ENCODE measurements around the gene TMEM82. TPM values are rescaled to one million over a fixed set of nuclear protein-coding genes. Genes with fewer than 3 reads are reported as not detected.

The TMEM82 gene
- total RNA-seq, 2 experiments from 2014 or later = not detected

GRCh38 chr1:15733218-15733725, 9.0 kb upstream of the TMEM82 start:
- CTCF ChIA-PET = no interaction called here
- POLR2A ChIA-PET = no interaction called here

- CTCF ChIA-PET = no interaction called here
- POLR2A ChIA-PET = no interaction called here
Measured at GRCh38 chr1:15733726-15734226, 8.5 kb upstream of the TMEM82 start.

- ChIA-PET CTCF (no interaction called here), POLR2A (no interaction called here)
Measured at GRCh38 chr1:15734296-15734695, 8.0 kb upstream of the TMEM82 start.

GRCh38 chr1:15734901-15735300, 7.4 kb upstream of the TMEM82 start:
- POLR2A ChIA-PET = no interaction called here
- CTCF ChIA-PET = no interaction called here

GRCh38 chr1:15735304-15736037, 6.8 kb upstream of the TMEM82 start:
- ChIA-PET CTCF (interaction anchor here (0.6 kb wide), 1 partner anchor 80 kb away, joined by 4 read pairs; no protein-coding TSS in a partner anchor), POLR2A (no interaction called here)

- ChIA-PET POLR2A (no interaction called here), CTCF (interaction anchor here (0.6 kb wide), 1 partner anchor 80 kb away, joined by 4 read pairs; no protein-coding TSS in a partner anchor)
Measured at GRCh38 chr1:15736038-15736891, 6.0 kb upstream of the TMEM82 start, which contains the start of gene SLC25A34. Gene SLC25A34, plus strand, starts transcription at chr1:15736258. Its CDS starts 228 bp downstream, at chr1:15736486.

GRCh38 chr1:15736892-15737261, 5.4 kb upstream of the TMEM82 start:
- CTCF ChIA-PET = interaction anchor here (0.7 to 0.9 kb wide), 3 partner anchors 21 to 145 kb away, joined by 3 read pairs; no protein-coding TSS in a partner anchor
- POLR2A ChIA-PET = no interaction called here

- CTCF ChIA-PET = interaction anchor here (0.7 to 0.9 kb wide), 3 partner anchors 22 to 146 kb away, joined by 3 read pairs; no protein-coding TSS in a partner anchor
- POLR2A ChIA-PET = no interaction called here
Measured at GRCh38 chr1:15737324-15738319, 4.7 kb upstream of the TMEM82 start.

GRCh38 chr1:15738416-15739113, 3.7 kb upstream of the TMEM82 start:
- ChIA-PET CTCF (interaction anchor here (2.1 kb wide), 1 partner anchor 102 kb away, joined by 5 read pairs; no protein-coding TSS in a partner anchor), POLR2A (no interaction called here)

- POLR2A ChIA-PET = no interaction called here
Measured at GRCh38 chr1:15739259-15739658, 3.0 kb upstream of the TMEM82 start.

GRCh38 chr1:15739745-15740144, 2.6 kb upstream of the TMEM82 start:
- ChIA-PET POLR2A (no interaction called here), CTCF (interaction anchor here (1.2 to 2.1 kb wide), 3 partner anchors 42 to 136 kb away, joined by 3 to 7 read pairs (median 5); no protein-coding TSS in a partner anchor)

More at GRCh38 chr1:15739259-15739658, 3.0 kb upstream of the TMEM82 start:
- CTCF ChIA-PET = interaction anchor here (2.1 kb wide), 1 partner anchor 102 kb away, joined by 5 read pairs; no protein-coding TSS in a partner anchor

GRCh38 chr1:15740924-15741850, 1.1 kb upstream of the TMEM82 start:
- POLR2A ChIA-PET = no interaction called here
- CTCF ChIA-PET = interaction anchor here (0.7 to 1.9 kb wide), 8 partner anchors 43 to 266 kb away, joined by 3 to 10 read pairs (median 4); no protein-coding TSS in a partner anchor

GRCh38 chr1:15744122-15744679, 1.9 kb downstream of the TMEM82 start:
- POLR2A ChIA-PET = no interaction called here
- CTCF ChIA-PET = no interaction called here

- POLR2A ChIA-PET = no interaction called here
Measured at GRCh38 chr1:15747378-15747777, 5.1 kb downstream of the TMEM82 start.

GRCh38 chr1:15748264-15748663, 6.0 kb downstream of the TMEM82 start:
- ChIA-PET POLR2A (no interaction called here), CTCF (no interaction called here)

More at GRCh38 chr1:15747378-15747777, 5.1 kb downstream of the TMEM82 start:
- CTCF ChIA-PET = no interaction called here

GRCh38 chr1:15748690-15749398, 6.5 kb downstream of the TMEM82 start:
- ChIA-PET CTCF (no interaction called here), POLR2A (no interaction called here)

All from activated CD8-positive, alpha-beta memory T cell treated with anti-CD3 and anti-CD28 coated beads for 36 hours (primary cell).